ENCODE results near the gene SRBD1.

Gene SRBD1

GRCh38 chr2:45631319-45631718 lies 20.3 kb upstream of the SRBD1 start:
- DNase-seq = no peak

- no peak for DNase-seq
Measured at GRCh38 chr2:45629971-45630370, 18.9 kb upstream of the SRBD1 start.

- no peak for DNase-seq
Measured at GRCh38 chr2:45627911-45628310, 16.8 kb upstream of the SRBD1 start.

GRCh38 chr2:45626387-45627221 lies 15.5 kb upstream of the SRBD1 start:
- no peak for DNase-seq

GRCh38 chr2:45625824-45626223 lies 14.8 kb upstream of the SRBD1 start:
- no peak for DNase-seq

- DNase-seq = no peak
Measured at GRCh38 chr2:45623098-45623497, 12.0 kb upstream of the SRBD1 start.

- DNase-seq = no peak
Measured at GRCh38 chr2:45622336-45623075, 11.4 kb upstream of the SRBD1 start.

GRCh38 chr2:45617496-45617895 lies 6.4 kb upstream of the SRBD1 start:
- no peak for DNase-seq

GRCh38 chr2:45616658-45617411 lies 5.8 kb upstream of the SRBD1 start:
- DNase-seq = no peak

GRCh38 chr2:45614871-45615415 lies 3.9 kb upstream of the SRBD1 start:
- no peak for DNase-seq

- no peak for DNase-seq
Measured at GRCh38 chr2:45614330-45614729, 3.3 kb upstream of the SRBD1 start.

GRCh38 chr2:45612731-45613130 lies 1.7 kb upstream of the SRBD1 start:
- DNase-seq = no peak

GRCh38 chr2:45612285-45612684 lies 1.2 kb upstream of the SRBD1 start:
- DNase-seq = no peak

GRCh38 chr2:45610281-45611019 lies 617 bp downstream of the SRBD1 start:
- DNase-seq = peak; percentile 44 to 56

GRCh38 chr2:45607701-45608100 lies 3.4 kb downstream of the SRBD1 start:
- no peak for DNase-seq

GRCh38 chr2:45606796-45607195 lies 4.3 kb downstream of the SRBD1 start:
- no peak for DNase-seq

- DNase-seq = no peak
Measured at GRCh38 chr2:45605116-45605515, 6.0 kb downstream of the SRBD1 start.

- no peak for DNase-seq
Measured at GRCh38 chr2:45602624-45603023, 8.4 kb downstream of the SRBD1 start.

GRCh38 chr2:45598545-45598944 lies 12.5 kb downstream of the SRBD1 start:
- DNase-seq = no peak

- no peak for DNase-seq
Measured at GRCh38 chr2:45596761-45597160, 14.3 kb downstream of the SRBD1 start.

GRCh38 chr2:45595721-45596435 lies 15.2 kb downstream of the SRBD1 start:
- no peak for DNase-seq

GRCh38 chr2:45591073-45591472 lies 20.0 kb downstream of the SRBD1 start:
- DNase-seq = no peak

Measured in activated CD4-positive, alpha-beta T cell treated with anti-CD3 and anti-CD28 coated beads, Interleukin-2, amount 50 U/mL, for 48 hours (primary cell).